HEK293 (cell line): ENCODE data around the gene CDKAL1.

Source experiments
- CTCF ChIA-PET: fragments of 350-600 bp; formaldehyde crosslinking; extraction: SDS; loops from one replicate; lab custom pipeline; 2021; ENCODE audit warnings: antibody characterized with exemption; lab: Yijun Ruan, JAX
- POLR2A ChIA-PET: fragments of 300-600 bp; formaldehyde crosslinking; extraction: SDS; loops from one replicate; lab custom pipeline; 2020; ENCODE audit warnings: antibody characterized with exemption, inconsistent platforms; lab: Yijun Ruan, JAX
- H3K27ac ChIP-seq: fragments of 200-500 bp; sonication (Bioruptor generic); 2 replicates; pipeline ENCODE4 v1.5.1; 2014; ENCODE audit warnings: low read depth, low read length, control low read depth, inconsistent platforms; ENCODE audit errors: extremely low read depth
- H3K36me3 ChIP-seq, 2 experiments: fragments of 200-500 bp in 1 of 2; sonication (Bioruptor generic) in 1 of 2; 1 replicate in 1 of 2; 2 replicates in 1 of 2; pipeline ENCODE4 v1.5.1; 2014 to 2017; ENCODE audit warnings: inconsistent platforms in 2 of 2, low read length in 2 of 2; ENCODE audit not compliant: control insufficient read depth in 2 of 2, insufficient read depth in 1 of 2
- H3K4me1 ChIP-seq: fragments of 200-500 bp; sonication (Bioruptor generic); 2 replicates; pipeline ENCODE4 v1.5.1; 2014; ENCODE audit warnings: mild to moderate bottlenecking, low read length, inconsistent platforms; ENCODE audit not compliant: control insufficient read depth, insufficient read depth
- H3K4me3 ChIP-seq: 2 replicates; pipeline ENCODE4 v1.5.1; 2011; ENCODE audit warnings: low read depth, mild to moderate bottlenecking, control low read depth, low read length, moderate library complexity
- H3K9me3 ChIP-seq: fragments of 200-500 bp; sonication (Bioruptor generic); 2 replicates; pipeline ENCODE4 v1.5.1; 2014; ENCODE audit warnings: low read depth, low read length, inconsistent platforms; ENCODE audit not compliant: control insufficient read depth, insufficient read depth
- CTCF ChIP-seq: fragments of 450-650 bp; formaldehyde crosslinking; IDR thresholded peaks from 2 replicates; pipeline ENCODE4 v1.5.1; 2016; ENCODE audit warnings: missing biosample characterization, missing genetic modification characterization
- HOXD13 ChIP-seq: sonication (generic); formaldehyde crosslinking; IDR thresholded peaks from 2 replicates; pipeline ENCODE4 v1.8.0; 2022; ENCODE audit warnings: missing genetic modification reagents, borderline replicate concordance
- REPIN1 ChIP-seq: fragments of 450-650 bp; formaldehyde crosslinking; IDR thresholded peaks from 2 replicates; pipeline ENCODE4 v1.5.1; 2017; ENCODE audit warnings: missing biosample characterization, missing genetic modification characterization, low read depth
- SALL2 ChIP-seq: fragments of 450-650 bp; formaldehyde crosslinking; IDR thresholded peaks from 2 replicates; pipeline ENCODE4 v1.5.0; 2017; ENCODE audit warnings: missing biosample characterization, mild to moderate bottlenecking, missing genetic modification characterization, borderline replicate concordance
- SP7 ChIP-seq: fragments of 450-650 bp; formaldehyde crosslinking; IDR thresholded peaks from 2 replicates; pipeline ENCODE4 v1.5.1; 2016; ENCODE audit warnings: missing biosample characterization, missing genetic modification characterization
- ZBTB20 ChIP-seq: fragments of 450-650 bp; formaldehyde crosslinking; IDR thresholded peaks from 2 replicates; pipeline ENCODE4 v1.5.1; 2016; ENCODE audit warnings: missing biosample characterization, missing genetic modification characterization
- ZBTB49 ChIP-seq: fragments of 450-650 bp; formaldehyde crosslinking; IDR thresholded peaks from 2 replicates; pipeline ENCODE4 v1.5.1; 2016; ENCODE audit warnings: missing biosample characterization, missing genetic modification characterization, low read depth
- ZNF221 ChIP-seq: fragments of 450-650 bp; formaldehyde crosslinking; IDR thresholded peaks from 2 replicates; pipeline ENCODE4 v1.5.1; 2017; ENCODE audit warnings: missing biosample characterization, missing genetic modification characterization, borderline replicate concordance
- ZNF311 ChIP-seq: fragments of 450-650 bp; formaldehyde crosslinking; IDR thresholded peaks from 2 replicates; pipeline ENCODE4 v1.5.1; 2017; ENCODE audit warnings: missing biosample characterization, missing genetic modification characterization, borderline replicate concordance
- ZNF530 ChIP-seq: fragments of 450-650 bp; formaldehyde crosslinking; IDR thresholded peaks from 2 replicates; pipeline ENCODE4 v1.5.1; 2016; ENCODE audit warnings: low read depth, missing biosample characterization, missing genetic modification characterization
- ZNF791 ChIP-seq: fragments of 450-650 bp; formaldehyde crosslinking; IDR thresholded peaks from 2 replicates; pipeline ENCODE4 v1.5.1; 2016; ENCODE audit warnings: missing biosample characterization, missing genetic modification characterization
- ZNF792 ChIP-seq: fragments of 450-650 bp; formaldehyde crosslinking; IDR thresholded peaks from 2 replicates; pipeline ENCODE4 v1.5.1; 2016; ENCODE audit warnings: missing biosample characterization, missing genetic modification characterization
- ZNF837 ChIP-seq: fragments of 450-650 bp; formaldehyde crosslinking; IDR thresholded peaks from 2 replicates; pipeline ENCODE4 v1.5.1; 2016; ENCODE audit warnings: missing biosample characterization, missing genetic modification characterization
- ZSCAN23 ChIP-seq: fragments of 450-650 bp; formaldehyde crosslinking; IDR thresholded peaks from 2 replicates; pipeline ENCODE4 v1.5.1; 2016; ENCODE audit warnings: missing biosample characterization, missing genetic modification characterization
- ZSCAN5A ChIP-seq: fragments of 450-650 bp; formaldehyde crosslinking; IDR thresholded peaks from 2 replicates; pipeline ENCODE4 v1.5.1; 2016; ENCODE audit warnings: missing biosample characterization, missing genetic modification characterization
- TF ChIP-seq, protein P1 (sequence below): fragments of 450-650 bp; formaldehyde crosslinking; IDR thresholded peaks from 2 replicates; pipeline ENCODE4 v1.5.1; 2017; ENCODE audit warnings: missing biosample characterization, missing genetic modification characterization
- TF ChIP-seq, protein P2 (sequence below): fragments of 450-650 bp; formaldehyde crosslinking; IDR thresholded peaks from 2 replicates; pipeline ENCODE4 v1.5.1; 2017; ENCODE audit warnings: missing biosample characterization, missing genetic modification characterization
- TF ChIP-seq, protein P3 (sequence below): fragments of 450-650 bp; formaldehyde crosslinking; IDR thresholded peaks from 2 replicates; pipeline ENCODE4 v1.5.1; 2016; ENCODE audit warnings: missing biosample characterization, missing genetic modification characterization
- TF ChIP-seq, protein P4 (sequence below): fragments of 450-650 bp; formaldehyde crosslinking; IDR thresholded peaks from 2 replicates; pipeline ENCODE4 v1.5.1; 2016; ENCODE audit warnings: missing biosample characterization, missing genetic modification characterization
- TF ChIP-seq, protein P5 (sequence below): fragments of 450-650 bp; formaldehyde crosslinking; IDR thresholded peaks from 2 replicates; pipeline ENCODE4 v1.5.1; 2016; ENCODE audit warnings: missing biosample characterization, missing genetic modification characterization, borderline replicate concordance

Gene CDKAL1

DNA sequence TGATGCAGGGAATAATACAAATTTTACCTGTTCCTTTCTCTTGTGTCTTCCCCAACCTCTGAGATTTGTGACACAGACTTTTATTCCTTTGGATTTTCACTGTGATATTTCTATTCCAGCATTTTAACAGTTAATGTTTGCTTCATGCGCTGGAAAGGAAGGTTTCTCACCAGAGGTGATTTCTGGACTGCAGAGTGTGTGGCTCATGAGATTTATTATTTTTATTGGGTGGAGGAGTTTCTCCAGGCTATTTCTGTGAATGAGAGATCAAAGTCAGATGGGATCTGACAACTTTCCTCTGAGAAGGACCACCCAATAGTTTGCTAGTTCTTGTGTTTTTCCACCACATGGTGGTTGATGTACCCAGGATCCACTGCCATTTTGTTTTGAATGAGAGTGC lies 377.5 kb downstream of the CDKAL1 start:
- ChIA-PET POLR2A (no interaction called here), CTCF (interaction anchor here (0.7 to 0.9 kb wide), 2 partner anchors 73 to 207 kb away, joined by 3 to 6 read pairs; no protein-coding TSS in a partner anchor)
- no peak overlapping the region for H3K4me3 ChIP-seq

More for the DNA sequence above, 377.5 kb downstream of the CDKAL1 start:
- H3K4me1 ChIP-seq, result no peaks in the 10 kb centered on the region
- no peaks in the 10 kb centered on the region for H3K36me3 ChIP-seq
- no peak overlapping the region for H3K27ac ChIP-seq
- no peaks in the 10 kb centered on the region for H3K9me3 ChIP-seq
- no peak for TF ChIP-seq SALL2
- TF ChIP-seq ZNF791 (tag by site-specific recombination), result no peak
- no peak for TF ChIP-seq ZNF837 (tag by site-specific recombination)
- TF ChIP-seq, protein P1, sequence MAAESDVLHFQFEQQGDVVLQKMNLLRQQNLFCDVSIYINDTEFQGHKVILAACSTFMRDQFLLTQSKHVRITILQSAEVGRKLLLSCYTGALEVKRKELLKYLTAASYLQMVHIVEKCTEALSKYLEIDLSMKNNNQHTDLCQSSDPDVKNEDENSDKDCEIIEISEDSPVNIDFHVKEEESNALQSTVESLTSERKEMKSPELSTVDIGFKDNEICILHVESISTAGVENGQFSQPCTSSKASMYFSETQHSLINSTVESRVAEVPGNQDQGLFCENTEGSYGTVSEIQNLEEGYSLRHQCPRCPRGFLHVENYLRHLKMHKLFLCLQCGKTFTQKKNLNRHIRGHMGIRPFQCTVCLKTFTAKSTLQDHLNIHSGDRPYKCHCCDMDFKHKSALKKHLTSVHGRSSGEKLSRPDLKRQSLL (tag by site-specific recombination), result no peak
- no peak for TF ChIP-seq HOXD13 (CRISPR knock-in tag)
- TF ChIP-seq, protein P2, sequence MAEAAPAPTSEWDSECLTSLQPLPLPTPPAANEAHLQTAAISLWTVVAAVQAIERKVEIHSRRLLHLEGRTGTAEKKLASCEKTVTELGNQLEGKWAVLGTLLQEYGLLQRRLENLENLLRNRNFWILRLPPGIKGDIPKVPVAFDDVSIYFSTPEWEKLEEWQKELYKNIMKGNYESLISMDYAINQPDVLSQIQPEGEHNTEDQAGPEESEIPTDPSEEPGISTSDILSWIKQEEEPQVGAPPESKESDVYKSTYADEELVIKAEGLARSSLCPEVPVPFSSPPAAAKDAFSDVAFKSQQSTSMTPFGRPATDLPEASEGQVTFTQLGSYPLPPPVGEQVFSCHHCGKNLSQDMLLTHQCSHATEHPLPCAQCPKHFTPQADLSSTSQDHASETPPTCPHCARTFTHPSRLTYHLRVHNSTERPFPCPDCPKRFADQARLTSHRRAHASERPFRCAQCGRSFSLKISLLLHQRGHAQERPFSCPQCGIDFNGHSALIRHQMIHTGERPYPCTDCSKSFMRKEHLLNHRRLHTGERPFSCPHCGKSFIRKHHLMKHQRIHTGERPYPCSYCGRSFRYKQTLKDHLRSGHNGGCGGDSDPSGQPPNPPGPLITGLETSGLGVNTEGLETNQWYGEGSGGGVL, result no peak
- TF ChIP-seq, protein P3, sequence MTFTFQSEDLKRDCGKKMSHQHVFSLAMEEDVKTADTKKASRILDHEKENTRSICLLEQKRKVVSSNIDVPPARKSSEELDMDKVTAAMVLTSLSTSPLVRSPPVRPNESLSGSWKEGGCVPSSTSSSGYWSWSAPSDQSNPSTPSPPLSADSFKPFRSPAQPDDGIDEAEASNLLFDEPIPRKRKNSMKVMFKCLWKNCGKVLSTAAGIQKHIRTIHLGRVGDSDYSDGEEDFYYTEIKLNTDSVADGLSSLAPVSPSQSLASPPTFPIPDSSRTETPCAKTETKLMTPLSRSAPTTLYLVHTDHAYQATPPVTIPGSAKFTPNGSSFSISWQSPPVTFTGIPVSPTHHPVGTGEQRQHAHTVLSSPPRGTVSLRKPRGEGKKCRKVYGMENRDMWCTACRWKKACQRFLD (tag by site-specific recombination), result no peak
- TF ChIP-seq ZBTB49, result no peak
- TF ChIP-seq ZNF530 (tag by site-specific recombination), result no peak
- no peak for TF ChIP-seq ZNF311 (tag by site-specific recombination)
- no peak for TF ChIP-seq ZNF792
- TF ChIP-seq ZNF221 (tag by site-specific recombination), result no peak
- TF ChIP-seq CTCF (tag by site-specific recombination), result no peak
- TF ChIP-seq ZBTB20 (tag by site-specific recombination), result no peak
- no peak for TF ChIP-seq ZSCAN5A (tag by site-specific recombination)
- TF ChIP-seq SP7, result no peak
- TF ChIP-seq REPIN1 (tag by site-specific recombination), result no peak
- TF ChIP-seq, protein P4, sequence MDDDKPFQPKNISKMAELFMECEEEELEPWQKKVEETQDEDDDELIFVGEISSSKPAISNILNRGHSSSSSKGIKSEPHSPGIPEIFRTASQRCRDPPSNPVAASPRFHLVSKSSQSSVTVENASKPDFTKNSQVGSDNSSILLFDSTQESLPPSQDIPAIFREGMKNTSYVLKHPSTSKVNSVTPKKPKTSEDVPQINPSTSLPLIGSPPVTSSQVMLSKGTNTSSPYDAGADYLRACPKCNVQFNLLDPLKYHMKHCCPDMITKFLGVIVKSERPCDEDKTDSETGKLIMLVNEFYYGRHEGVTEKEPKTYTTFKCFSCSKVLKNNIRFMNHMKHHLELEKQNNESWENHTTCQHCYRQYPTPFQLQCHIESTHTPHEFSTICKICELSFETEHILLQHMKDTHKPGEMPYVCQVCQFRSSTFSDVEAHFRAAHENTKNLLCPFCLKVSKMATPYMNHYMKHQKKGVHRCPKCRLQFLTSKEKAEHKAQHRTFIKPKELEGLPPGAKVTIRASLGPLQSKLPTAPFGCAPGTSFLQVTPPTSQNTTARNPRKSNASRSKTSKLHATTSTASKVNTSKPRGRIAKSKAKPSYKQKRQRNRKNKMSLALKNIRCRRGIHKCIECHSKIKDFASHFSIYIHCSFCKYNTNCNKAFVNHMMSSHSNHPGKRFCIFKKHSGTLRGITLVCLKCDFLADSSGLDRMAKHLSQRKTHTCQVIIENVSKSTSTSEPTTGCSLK (tag by site-specific recombination), result no peak
- TF ChIP-seq, protein P5, sequence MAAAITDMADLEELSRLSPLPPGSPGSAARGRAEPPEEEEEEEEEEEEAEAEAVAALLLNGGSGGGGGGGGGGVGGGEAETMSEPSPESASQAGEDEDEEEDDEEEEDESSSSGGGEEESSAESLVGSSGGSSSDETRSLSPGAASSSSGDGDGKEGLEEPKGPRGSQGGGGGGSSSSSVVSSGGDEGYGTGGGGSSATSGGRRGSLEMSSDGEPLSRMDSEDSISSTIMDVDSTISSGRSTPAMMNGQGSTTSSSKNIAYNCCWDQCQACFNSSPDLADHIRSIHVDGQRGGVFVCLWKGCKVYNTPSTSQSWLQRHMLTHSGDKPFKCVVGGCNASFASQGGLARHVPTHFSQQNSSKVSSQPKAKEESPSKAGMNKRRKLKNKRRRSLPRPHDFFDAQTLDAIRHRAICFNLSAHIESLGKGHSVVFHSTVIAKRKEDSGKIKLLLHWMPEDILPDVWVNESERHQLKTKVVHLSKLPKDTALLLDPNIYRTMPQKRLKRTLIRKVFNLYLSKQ (tag by site-specific recombination), result no peak
- TF ChIP-seq ZSCAN23 (tag by site-specific recombination), result no peak
